Astrocyte of the cerebellum (primary cell): ENCODE results near the gene AGPS.

Source experiments
- DNase-seq: peaks from one replicate; pipeline ENCODE4 v3.0.0-alpha.2; 2011; ENCODE audit warnings: low read depth
- H3K4me3 ChIP-seq: 2 replicates; pipeline ENCODE4 v1.5.1; 2011; ENCODE audit warnings: mild to moderate bottlenecking, low read depth, low read length, moderate library complexity
- in situ Hi-C: cut with HindIII; loops from 2 replicates; pipeline ENCODE4 v1.10.0; 2017; ENCODE audit warnings: low sequenced_read_pairs
- TF ChIP-seq, protein P1 (sequence below): IDR thresholded peaks from 2 replicates; pipeline ENCODE4 v1.5.1; 2012; ENCODE audit warnings: low read length, low read depth, moderate library complexity, mild to moderate bottlenecking; ENCODE audit errors: missing control alignments

Gene AGPS

DNA sequence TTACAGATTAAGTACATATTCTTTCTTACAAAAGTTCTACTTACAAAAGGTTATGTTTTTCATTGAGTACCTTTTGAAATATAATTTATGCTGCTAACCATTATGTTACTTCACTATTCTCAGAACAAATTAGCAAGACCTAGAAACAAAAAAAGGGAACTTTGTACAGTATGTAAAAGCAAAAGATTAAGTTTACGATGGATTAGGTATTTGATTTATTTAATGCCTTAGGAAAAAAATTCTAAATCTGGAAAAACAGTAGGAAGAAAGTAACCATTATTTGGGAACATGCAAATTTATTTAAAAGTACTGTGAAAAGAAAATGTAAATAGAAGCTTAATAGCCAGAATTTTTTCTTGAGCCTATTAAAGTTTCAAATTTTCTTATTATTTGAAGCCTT, 144.6 kb downstream of the AGPS start:
- TF ChIP-seq, protein P1, sequence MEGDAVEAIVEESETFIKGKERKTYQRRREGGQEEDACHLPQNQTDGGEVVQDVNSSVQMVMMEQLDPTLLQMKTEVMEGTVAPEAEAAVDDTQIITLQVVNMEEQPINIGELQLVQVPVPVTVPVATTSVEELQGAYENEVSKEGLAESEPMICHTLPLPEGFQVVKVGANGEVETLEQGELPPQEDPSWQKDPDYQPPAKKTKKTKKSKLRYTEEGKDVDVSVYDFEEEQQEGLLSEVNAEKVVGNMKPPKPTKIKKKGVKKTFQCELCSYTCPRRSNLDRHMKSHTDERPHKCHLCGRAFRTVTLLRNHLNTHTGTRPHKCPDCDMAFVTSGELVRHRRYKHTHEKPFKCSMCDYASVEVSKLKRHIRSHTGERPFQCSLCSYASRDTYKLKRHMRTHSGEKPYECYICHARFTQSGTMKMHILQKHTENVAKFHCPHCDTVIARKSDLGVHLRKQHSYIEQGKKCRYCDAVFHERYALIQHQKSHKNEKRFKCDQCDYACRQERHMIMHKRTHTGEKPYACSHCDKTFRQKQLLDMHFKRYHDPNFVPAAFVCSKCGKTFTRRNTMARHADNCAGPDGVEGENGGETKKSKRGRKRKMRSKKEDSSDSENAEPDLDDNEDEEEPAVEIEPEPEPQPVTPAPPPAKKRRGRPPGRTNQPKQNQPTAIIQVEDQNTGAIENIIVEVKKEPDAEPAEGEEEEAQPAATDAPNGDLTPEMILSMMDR: no peak
- H3K4me3 ChIP-seq: no peak overlapping the region
- no peak for DNase-seq
- in situ Hi-C loops: no loop called here

DNA sequence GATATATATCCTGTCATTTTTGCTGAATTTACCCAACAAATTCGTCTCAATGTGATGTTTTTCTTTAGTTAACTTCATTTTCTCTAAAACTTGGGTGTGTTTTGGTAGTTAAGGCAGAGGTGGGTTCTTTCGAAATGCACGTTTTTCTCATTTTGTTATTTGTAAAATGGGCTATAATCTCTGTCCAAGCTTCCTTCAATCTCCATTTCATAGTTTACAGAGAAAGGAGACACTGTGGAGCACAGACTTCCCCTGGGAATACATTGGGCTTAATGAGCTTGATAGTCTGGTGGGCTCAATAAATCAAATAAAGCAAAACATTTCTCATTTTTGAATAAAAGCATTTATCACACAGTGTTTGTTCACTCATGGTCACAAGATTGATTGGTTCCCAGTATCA, 145.1 kb downstream of the AGPS start:
- H3K4me3 ChIP-seq: no peak overlapping the region
- DNase-seq: no peak
- TF ChIP-seq, protein P1: no peak
- in situ Hi-C loops: no loop called here

DNA sequence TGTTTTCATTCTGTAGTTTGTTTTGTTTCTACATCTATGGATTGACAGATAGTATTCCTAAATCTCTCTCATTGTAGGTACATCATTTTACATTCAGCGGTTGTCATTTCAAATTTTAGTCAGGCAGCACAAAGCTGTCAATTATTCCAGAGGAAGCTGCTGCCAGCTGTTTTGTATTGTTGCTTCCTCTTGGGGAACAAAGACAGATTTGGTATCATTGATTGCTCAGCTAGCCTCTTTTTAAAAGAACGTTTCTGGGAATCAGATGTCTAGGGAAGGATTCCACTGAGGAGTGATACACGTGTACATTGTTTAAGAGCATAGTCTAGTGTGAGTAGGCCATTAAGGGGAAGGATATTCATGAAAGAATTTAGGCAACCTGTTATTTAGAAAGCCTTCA, 145.8 kb downstream of the AGPS start:
- TF ChIP-seq, protein P1: no peak
- DNase-seq: no peak
- in situ Hi-C loops: no loop called here
- H3K4me3 ChIP-seq: no peak overlapping the region

DNA sequence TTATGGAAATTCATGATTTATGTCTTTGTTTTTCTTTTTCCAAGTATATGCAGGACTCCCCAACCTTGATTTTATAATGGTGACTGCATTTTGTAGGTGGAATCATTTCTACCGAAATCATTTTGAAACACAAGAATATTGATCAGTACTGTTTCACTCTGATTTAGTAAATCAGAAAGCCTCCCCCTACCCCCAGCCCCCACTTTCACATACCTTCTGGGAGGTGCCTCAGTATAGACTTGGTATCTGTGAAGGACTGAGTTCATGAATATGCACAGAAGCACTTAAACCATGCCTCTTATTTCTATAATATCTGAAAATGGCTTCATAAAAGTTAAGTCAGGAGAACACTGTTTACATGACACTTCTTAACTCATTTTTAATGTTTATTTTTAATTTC, 147.7 kb downstream of the AGPS start:
- in situ Hi-C loops: no loop called here
- no peak overlapping the region for H3K4me3 ChIP-seq
- TF ChIP-seq, protein P1: no peak
- DNase-seq: no peak

DNA sequence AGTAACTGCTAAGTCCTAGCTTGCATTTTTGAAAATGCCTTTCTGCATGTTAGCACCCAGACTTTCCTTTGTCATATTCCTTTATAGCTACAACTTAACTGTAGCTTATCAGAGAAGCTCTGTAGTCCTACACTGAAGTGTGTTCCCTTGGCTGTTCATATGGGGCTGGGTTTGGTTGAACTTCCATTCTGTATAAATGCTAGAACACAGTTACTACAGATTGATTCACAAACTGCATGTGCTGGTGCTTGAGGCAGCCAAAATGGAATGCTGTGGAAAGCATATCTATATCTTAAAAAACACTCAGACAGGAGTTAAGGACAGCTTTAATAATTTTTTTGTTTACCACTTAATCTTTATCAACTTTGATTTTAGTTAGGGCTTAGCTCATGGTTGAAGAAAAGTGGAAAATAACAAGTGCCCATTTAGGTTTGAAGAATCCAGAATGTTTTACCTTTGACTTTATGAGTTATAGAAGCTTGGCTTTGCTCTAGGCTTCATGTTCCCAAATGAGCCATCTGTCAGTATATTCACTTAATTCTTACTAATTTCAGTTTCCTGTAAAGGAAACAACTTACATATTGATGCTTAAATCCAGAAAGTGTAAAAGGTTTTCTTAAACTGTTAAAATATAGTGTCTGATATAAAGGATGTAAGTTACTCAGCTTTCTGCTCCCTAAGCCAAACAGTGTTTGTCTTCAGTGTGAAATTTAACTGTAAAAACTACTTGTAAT, 148.9 kb downstream of the AGPS start:
- H3K4me3 ChIP-seq: no peak overlapping the region
- DNase-seq: no peak
- in situ Hi-C loops: no loop called here
- TF ChIP-seq, protein P1: no peak

DNA sequence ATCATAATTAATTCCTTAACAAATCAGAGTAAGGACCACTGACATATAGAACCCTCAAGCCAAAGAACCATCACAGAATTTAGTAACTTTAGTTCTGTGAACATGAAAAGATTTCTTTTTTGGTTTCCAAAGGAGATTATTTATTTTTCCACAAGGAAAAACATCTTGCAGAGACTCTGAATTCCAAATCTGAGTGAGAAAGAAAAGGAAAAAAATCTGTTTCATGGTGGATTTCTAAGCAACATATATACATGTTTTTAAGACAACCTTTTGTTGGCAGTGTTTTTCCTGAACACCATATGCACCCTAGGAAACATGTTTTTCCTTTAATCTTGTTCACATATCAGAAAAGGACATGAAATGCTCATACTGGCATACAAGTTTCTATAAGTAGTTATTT, 149.8 kb downstream of the AGPS start:
- in situ Hi-C loops: no loop called here
- DNase-seq: no peak
- TF ChIP-seq, protein P1: no peak
- no peak overlapping the region for H3K4me3 ChIP-seq
